Measurements from ENCODE around the gene BCAN. TPM values are rescaled to one million over a fixed set of nuclear protein-coding genes. Genes with fewer than 3 reads are reported as not detected.

The BCAN gene
- total and polyA plus RNA-seq, 2 experiments from 2014 or later = 2.3 to 5.5 TPM

DNA sequence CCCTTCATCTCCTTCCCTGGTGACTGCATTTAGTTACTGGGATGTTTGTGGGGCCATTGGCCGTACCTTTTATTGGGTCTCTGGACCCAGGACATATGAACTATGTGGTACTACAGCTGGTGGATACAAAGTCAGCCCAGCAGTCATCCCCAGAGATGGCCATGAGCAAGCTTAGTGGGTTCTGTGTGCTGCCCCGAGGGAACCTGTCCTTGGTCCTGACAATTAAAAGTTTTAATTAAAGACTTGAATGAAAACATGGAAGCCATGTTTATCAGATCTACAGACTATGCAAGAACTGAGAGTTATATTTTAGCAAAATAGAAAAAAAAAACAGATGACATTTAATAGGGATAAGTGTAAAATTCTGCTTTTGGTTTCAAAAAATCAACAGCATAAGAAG, 38.1 kb downstream of the BCAN start:
- peaks cover 26% of the 10 kb centered on the region for H3K4me1 ChIP-seq (ENCODE audit: insufficient read depth)
- no peaks in the 10 kb centered on the region for H3F3A ChIP-seq (replicated peaks; ENCODE audit: low read depth)
- no peak overlapping the region for H3K4me3 ChIP-seq
- TF ChIP-seq NANOG (IDR thresholded peaks at IDR 0.05; ENCODE audit: borderline replicate concordance) (no peak), CREB1 (CRISPR knock-in tag; IDR thresholded peaks at IDR 0.05; ENCODE audit: low read depth) (no peak), REST (IDR thresholded peaks at IDR 0.05; ENCODE audit: unreplicated experiment) (peak; percentile 48), EZH2 (IDR thresholded peaks at IDR 0.05; ENCODE audit: low read depth, unreplicated experiment) (no peak)
- TF ChIP-seq, protein P1, sequence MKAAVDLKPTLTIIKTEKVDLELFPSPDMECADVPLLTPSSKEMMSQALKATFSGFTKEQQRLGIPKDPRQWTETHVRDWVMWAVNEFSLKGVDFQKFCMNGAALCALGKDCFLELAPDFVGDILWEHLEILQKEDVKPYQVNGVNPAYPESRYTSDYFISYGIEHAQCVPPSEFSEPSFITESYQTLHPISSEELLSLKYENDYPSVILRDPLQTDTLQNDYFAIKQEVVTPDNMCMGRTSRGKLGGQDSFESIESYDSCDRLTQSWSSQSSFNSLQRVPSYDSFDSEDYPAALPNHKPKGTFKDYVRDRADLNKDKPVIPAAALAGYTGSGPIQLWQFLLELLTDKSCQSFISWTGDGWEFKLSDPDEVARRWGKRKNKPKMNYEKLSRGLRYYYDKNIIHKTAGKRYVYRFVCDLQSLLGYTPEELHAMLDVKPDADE (IDR thresholded peaks at IDR 0.05) = no peak
- Mint-ChIP-seq H3K9me3 (no peaks in the 10 kb centered on the region; the same call in 2 of the 3 replicates), H3K4me1 (peaks cover 42% of the 10 kb centered on the region), H3K27ac (no peak overlapping the region), H3K4me3 (no peak overlapping the region), H3K27me3 (ENCODE audit: insufficient read depth, low read depth, poor library complexity) (peaks cover 23% of the 10 kb centered on the region), H3K36me3 (ENCODE audit: low read depth) (peaks cover 9% of the 10 kb centered on the region)
- H3K27me3 ChIP-seq (ENCODE audit: insufficient read depth) = peaks cover 23% of the 10 kb centered on the region
- H3K36me3 ChIP-seq (ENCODE audit: insufficient read depth) = no peaks in the 10 kb centered on the region
- H4K20me1 ChIP-seq (replicated peaks; ENCODE audit: insufficient read depth) = no peaks in the 10 kb centered on the region
- H3K27ac ChIP-seq (ENCODE audit: low read depth) = no peak overlapping the region
- no peak overlapping the region for H3K4me2 ChIP-seq
- peaks cover 21% of the 10 kb centered on the region for H3K79me2 ChIP-seq (replicated peaks; ENCODE audit: insufficient read depth)
- ATAC-seq (no peak), DNase-seq (ENCODE audit: low spot score) (no peak)
- H3K9me2 ChIP-seq (ENCODE audit: insufficient read depth) = no peaks in the 10 kb centered on the region
- no peak overlapping the region for H2AFZ ChIP-seq

- no peak overlapping the region for H3K4me3 Mint-ChIP-seq
- Histone ChIP-seq H3K4me1 (ENCODE audit: insufficient read depth) (peaks cover 13% of the 10 kb centered on the region), H3K4me3 (no peak overlapping the region), H2AFZ (no peak overlapping the region; the same call in 1 of the 2 replicates), H3K9me2 (ENCODE audit: insufficient read depth) (no peaks in the 10 kb centered on the region), H3K79me2 (replicated peaks; ENCODE audit: insufficient read depth) (peaks cover 7% of the 10 kb centered on the region), H3K4me2 (no peak overlapping the region), H3K27ac (ENCODE audit: low read depth) (no peak overlapping the region), H3F3A (replicated peaks; ENCODE audit: low read depth) (no peaks in the 10 kb centered on the region), H3K36me3 (ENCODE audit: insufficient read depth) (no peaks in the 10 kb centered on the region), H4K20me1 (replicated peaks; ENCODE audit: insufficient read depth) (no peaks in the 10 kb centered on the region), H3K27me3 (ENCODE audit: insufficient read depth) (peaks cover 13% of the 10 kb centered on the region)
- no peak for ATAC-seq
- DNase-seq (ENCODE audit: low spot score) = no peak
- H3K27me3 Mint-ChIP-seq (ENCODE audit: insufficient read depth, low read depth, poor library complexity) = peaks cover 15% of the 10 kb centered on the region
- no peak overlapping the region for H3K27ac Mint-ChIP-seq
- TF ChIP-seq, protein P2, sequence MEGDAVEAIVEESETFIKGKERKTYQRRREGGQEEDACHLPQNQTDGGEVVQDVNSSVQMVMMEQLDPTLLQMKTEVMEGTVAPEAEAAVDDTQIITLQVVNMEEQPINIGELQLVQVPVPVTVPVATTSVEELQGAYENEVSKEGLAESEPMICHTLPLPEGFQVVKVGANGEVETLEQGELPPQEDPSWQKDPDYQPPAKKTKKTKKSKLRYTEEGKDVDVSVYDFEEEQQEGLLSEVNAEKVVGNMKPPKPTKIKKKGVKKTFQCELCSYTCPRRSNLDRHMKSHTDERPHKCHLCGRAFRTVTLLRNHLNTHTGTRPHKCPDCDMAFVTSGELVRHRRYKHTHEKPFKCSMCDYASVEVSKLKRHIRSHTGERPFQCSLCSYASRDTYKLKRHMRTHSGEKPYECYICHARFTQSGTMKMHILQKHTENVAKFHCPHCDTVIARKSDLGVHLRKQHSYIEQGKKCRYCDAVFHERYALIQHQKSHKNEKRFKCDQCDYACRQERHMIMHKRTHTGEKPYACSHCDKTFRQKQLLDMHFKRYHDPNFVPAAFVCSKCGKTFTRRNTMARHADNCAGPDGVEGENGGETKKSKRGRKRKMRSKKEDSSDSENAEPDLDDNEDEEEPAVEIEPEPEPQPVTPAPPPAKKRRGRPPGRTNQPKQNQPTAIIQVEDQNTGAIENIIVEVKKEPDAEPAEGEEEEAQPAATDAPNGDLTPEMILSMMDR (conservative IDR thresholded peaks at IDR 0.05; ENCODE audit: low read depth in 2 of 2) = no peak
- TF ChIP-seq ZNF114 (CRISPR knock-in tag; IDR thresholded peaks at IDR 0.05) = no peak
- TF ChIP-seq JUNB (IDR thresholded peaks at IDR 0.05; ENCODE audit: unreplicated experiment) = no peak
- TF ChIP-seq EZH2 (IDR thresholded peaks at IDR 0.05; ENCODE audit: low read depth, unreplicated experiment) = no peak
- no peak for TF ChIP-seq EZH2phosphoT487 (IDR thresholded peaks at IDR 0.05; ENCODE audit: unreplicated experiment)
- TF ChIP-seq, protein P1 (IDR thresholded peaks at IDR 0.05) = no peak
- peaks cover 32% of the 10 kb centered on the region for H3K4me1 Mint-ChIP-seq
- no peaks in the 10 kb centered on the region; the same call in 2 of the 3 replicates for H3K36me3 Mint-ChIP-seq (ENCODE audit: low read depth)
- no peaks in the 10 kb centered on the region; the same call in 2 of the 3 replicates for H3K9me3 Mint-ChIP-seq
Observed at GRCh38 chr1:156681196-156681960, 39.5 kb downstream of the BCAN start.

Data from GM23338 (cell line).